Frontal cortex (tissue), 4 donors: ENCODE data around the gene ZSCAN5C. TPM values are rescaled to one million over a fixed set of nuclear protein-coding genes. Genes with fewer than 3 reads are reported as not detected.
"Not testable (repeated sequence)": the region's sequence is repeated elsewhere in the genome, so short reads cannot be mapped to it uniquely, and the experiment has no call there.

ENCODE experiments used
- DNase-seq, 2 donors: peaks; one replicate each; pipeline ENCODE4 v3.0.0; 2012; ENCODE audit warnings: low spot score in 2 of 2
- FAIRE-seq: peaks from 2 replicates; lab custom pipeline; 2012; peaks lifted over from hg19 to GRCh38; lab: Jason Lieb, UNC
- total RNA-seq: library from RNA; depleted of rRNA; stranded (reverse); fragments of >200 nt; gene quantifications from one replicate; pipeline ENCODE4 v1.2.3, GENCODE V29; 2014
- donor health status: control.
- donor health status: control.
- donor health status: control.

ZSCAN5C gene
- not detected for total RNA-seq

- FAIRE-seq (no peak), DNase-seq (no peak)
Measured at GRCh38 chr19:56201973-56202372, at the start of gene ZSCAN5C. TSS of gene ZSCAN5C (plus strand) at chr19:56202273. CDS start at chr19:56205914, 3,641 bp downstream.

- FAIRE-seq (no peak), DNase-seq (no peak)
Measured at GRCh38 chr19:56152644-56153043, 49.4 kb upstream of the ZSCAN5C start.

GRCh38 chr19:56153507-56153906, 48.6 kb upstream of the ZSCAN5C start:
- no peak for DNase-seq
- no peak for FAIRE-seq

DNA sequence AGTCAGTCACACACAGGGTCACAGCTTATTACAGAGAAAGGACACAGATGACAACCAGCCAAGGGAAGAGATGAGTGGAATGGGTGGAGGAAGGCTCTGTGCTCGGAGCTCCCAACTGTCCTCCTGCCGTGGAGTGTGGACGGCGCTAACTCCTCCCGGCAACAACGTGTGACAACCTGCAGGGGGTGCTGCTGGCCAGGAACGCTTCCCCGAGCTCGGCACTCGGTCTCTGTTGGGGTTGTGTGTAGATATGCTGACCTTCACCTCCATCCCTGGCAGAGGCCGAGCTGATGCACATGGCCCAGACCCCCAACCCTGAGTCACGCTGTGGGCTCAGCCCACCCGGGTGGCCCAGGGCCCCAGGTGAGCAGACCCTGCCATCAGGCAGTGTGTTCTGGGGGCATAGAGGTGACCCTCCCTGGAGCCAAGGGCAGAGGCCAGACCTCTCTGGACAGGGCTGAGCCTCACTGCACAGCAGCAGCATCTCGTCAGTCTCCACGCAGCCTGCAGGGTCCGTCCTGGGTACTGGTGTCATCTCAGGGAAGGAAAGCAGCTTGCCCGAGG, 46.9 kb upstream of the ZSCAN5C start:
- FAIRE-seq (no peak), DNase-seq (no peak)

DNA sequence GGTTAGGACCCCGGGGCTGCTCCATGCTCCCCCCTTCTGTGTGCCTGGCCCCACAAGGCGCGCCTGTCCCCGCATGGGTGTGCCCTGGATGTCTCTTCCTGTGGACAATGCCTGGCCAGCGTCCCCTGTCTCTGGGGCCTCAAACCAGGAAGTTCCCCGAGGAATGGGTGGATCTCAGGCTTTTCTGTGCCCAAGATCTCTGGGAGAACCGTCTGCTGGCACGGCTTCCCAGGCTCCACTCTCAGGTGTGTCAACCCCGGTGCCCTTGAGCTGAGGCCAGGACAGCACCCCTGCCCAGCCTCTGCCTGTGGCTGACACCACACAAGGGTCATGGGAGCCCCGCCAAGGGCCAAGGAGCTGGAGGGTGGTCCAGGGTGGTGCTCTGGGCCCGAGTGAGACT, 45.3 kb upstream of the ZSCAN5C start:
- no peak for FAIRE-seq
- DNase-seq, result no peak

DNA sequence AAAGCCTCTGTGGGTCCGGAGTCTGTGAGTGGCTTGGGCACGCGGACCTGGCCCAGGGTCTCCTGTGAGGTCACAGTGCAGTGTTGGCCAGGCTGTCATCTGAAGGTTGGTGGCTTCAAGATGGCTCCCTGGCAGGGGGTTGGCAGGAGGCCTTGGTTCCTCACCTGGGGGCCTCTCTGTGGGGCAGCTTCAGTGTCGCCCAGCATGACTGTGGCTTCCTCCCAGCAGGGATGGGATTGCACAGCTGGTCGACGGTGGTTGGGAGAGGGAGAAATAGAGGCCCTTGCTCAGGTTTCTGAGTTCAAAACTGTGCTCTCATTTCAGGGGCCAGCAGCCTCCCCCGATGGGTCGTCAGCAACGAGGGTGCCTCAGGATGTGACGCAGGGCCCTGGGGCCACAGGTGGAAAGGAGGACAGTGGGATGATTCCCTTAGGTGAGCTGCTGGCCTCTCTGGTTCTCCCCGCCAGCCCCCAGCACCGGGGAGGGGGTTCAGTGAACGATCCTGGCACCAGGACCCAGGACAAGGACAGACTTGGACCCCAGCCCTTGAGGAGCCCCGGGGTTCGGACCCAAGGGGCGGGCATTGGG, 43.8 kb upstream of the ZSCAN5C start:
- FAIRE-seq (no peak), DNase-seq (no peak)

- FAIRE-seq, result no peak
Measured at GRCh38 chr19:56159009-56159559, 43.0 kb upstream of the ZSCAN5C start.

GRCh38 chr19:56159622-56160271, 42.3 kb upstream of the ZSCAN5C start:
- no peak for DNase-seq
- FAIRE-seq, result no peak

More at GRCh38 chr19:56159009-56159559, 43.0 kb upstream of the ZSCAN5C start:
- no peak for DNase-seq

GRCh38 chr19:56161534-56161933, 40.5 kb upstream of the ZSCAN5C start:
- DNase-seq (no peak), FAIRE-seq (no peak)

DNA sequence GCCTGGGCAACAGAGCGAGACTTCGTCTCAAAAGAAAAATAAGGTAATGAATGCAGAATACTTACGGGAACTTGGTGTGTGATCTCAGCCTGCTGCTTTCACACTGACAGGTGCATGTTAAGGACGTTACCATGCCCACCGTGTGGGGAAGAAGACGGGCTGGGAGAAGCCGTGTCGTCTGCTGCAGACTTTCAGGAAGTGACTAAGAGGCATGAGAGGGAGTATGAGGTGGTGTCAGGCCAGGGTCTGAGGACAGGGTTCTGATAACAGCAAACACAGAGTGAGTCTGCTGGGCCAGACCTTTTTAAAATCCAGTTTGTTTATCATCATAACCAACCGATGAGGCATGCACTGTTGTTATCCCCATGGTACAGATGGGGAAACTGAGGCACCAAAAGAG, 39.8 kb upstream of the ZSCAN5C start:
- FAIRE-seq, result no peak
- DNase-seq, result no peak

DNA sequence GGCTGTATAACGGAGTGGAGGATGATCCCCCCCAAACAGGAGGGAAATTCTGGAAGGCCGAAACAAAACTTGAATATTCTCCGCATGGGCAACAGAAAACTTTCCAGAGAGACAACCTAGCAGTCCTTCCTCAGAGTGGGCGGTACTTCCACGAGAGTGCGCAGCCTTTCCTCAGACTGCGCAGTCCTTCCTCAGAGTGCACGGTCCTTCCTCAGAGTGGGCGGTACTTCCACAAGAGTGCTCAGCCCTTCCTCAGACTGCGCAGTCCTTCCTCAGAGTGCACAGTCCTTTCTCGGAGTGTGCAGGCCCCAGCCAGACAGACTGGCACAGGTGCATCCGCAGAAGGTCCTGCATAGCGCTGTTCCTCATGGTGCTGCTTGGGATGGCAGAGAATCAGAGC, 39.0 kb upstream of the ZSCAN5C start:
- FAIRE-seq, result no peak
- DNase-seq, result no peak

- DNase-seq (no peak), FAIRE-seq (no peak)
Measured at GRCh38 chr19:56167064-56167578, 35.0 kb upstream of the ZSCAN5C start.

DNA sequence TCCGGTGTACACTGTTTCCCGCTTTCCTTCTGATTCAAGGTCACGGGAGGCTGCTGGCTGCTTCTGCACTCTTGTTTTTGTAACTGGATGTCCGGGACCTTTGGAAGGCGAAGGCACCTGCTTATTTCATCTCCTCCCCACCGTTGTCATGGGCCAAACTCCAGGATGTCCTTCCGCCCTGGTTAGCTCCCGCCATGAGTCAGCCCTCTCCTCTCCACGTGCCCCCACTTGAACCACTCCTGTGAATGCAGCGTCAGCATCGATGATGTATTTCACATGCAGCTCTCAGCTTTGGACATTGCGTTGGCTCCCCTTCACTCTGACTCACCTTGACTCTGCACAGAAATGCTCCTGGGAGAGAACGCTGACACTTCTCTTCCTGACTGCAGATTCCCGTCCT, 31.8 kb upstream of the ZSCAN5C start:
- FAIRE-seq, result no peak
- DNase-seq, result no peak

- FAIRE-seq, result no peak
- DNase-seq, result no peak
Measured at GRCh38 chr19:56174086-56174485, 28.0 kb upstream of the ZSCAN5C start.

DNA sequence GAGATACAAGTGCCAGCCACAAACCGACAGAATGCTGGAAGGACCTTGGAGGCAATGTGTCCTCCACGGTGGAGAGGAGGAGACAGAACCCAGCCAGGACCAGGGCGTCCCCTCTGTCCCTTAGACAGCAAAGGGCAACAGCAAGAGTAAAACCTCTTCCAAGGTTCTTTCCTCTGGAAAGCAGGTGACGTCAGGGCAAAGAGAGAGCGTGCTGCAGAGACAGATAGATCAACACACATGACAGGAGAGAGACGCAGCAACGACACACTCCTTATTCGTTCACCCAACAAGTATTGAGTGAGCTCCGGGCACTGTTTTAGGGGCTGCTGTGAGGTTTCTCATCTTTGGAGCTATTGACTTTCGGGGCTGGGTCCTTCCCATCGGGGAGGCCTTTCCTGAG, 27.5 kb upstream of the ZSCAN5C start:
- DNase-seq (no peak), FAIRE-seq (no peak)

DNA sequence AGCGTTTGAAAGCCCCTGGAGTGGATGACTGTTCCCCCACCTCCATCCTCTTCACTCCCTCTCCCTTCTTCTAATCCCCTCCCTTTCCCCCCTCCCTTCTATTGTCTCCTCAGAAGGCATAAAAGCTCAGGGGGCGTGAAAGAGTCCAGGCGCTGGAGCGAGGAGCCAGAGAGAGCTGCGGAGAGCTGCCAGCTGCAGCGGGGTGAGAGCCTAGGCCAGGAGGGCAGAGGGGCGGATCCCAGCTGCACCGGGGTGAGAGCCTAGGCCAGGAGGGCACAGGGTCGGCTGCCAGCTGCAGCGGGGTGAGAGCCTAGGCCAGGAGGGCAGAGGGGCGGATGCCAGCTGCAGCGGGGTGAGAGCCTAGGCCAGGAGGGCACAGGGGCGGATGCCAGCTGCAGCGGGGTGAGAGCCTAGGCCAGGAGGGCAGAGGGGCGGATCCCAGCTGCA, 26.2 kb upstream of the ZSCAN5C start, which contains the start of gene GALP:
Gene GALP, plus strand, starts transcription at position 148 of the 447 bp plus-strand sequence. CDS start 1,101 bp downstream, outside the sequence.
- FAIRE-seq, DNase-seq: not testable (repeated sequence)

DNA sequence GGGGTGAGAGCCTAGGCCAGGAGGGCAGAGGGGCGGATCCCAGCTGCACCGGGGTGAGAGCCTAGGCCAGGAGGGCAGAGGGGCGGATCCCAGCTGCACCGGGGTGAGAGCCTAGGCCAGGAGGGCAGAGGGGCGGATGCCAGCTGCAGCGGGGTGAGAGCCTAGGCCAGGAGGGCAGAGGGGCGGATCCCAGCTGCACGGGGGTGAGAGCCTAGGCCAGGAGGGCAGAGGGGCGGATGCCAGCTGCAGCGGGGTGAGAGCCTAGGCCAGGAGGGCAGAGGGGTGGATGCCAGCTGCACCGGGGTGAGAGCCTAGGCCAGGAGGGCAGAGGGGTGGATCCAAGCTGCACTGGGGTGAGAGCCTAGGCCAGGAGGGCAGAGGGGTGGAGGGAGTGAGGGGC, 25.8 kb upstream of the ZSCAN5C start:
- not testable (repeated sequence) for FAIRE-seq, DNase-seq

- FAIRE-seq (no peak), DNase-seq (no peak)
Measured at GRCh38 chr19:56176881-56177280, 25.2 kb upstream of the ZSCAN5C start.

- FAIRE-seq, result no peak
- DNase-seq, result no peak
Measured at GRCh38 chr19:56177564-56178243, 24.4 kb upstream of the ZSCAN5C start.

GRCh38 chr19:56189785-56190184, 12.3 kb upstream of the ZSCAN5C start:
- DNase-seq, result no peak
- no peak for FAIRE-seq
